HepG2 (cell line): ENCODE data around the gene NFE2L2. TPM values are rescaled to one million over a fixed set of nuclear protein-coding genes. Genes with fewer than 3 reads are reported as not detected.

Experiments used
- AKAP8 ChIP-seq: sonication (generic); formaldehyde crosslinking; IDR thresholded peaks from 2 replicates; pipeline ENCODE4 v1.5.1; 2020; ENCODE audit warnings: mild to moderate bottlenecking, missing genetic modification reagents
- ARID2 ChIP-seq: sonication (generic); formaldehyde crosslinking; IDR thresholded peaks from 2 replicates; pipeline ENCODE4 v1.8.1; 2022; ENCODE audit warnings: mild to moderate bottlenecking, missing genetic modification reagents, borderline replicate concordance
- BCLAF1 ChIP-seq: fragments of 450-650 bp; IDR thresholded peaks from 2 replicates; pipeline ENCODE4 v1.6.1; 2017; ENCODE audit warnings: mild to moderate bottlenecking
- BORCS8-MEF2B ChIP-seq: sonication (generic); formaldehyde crosslinking; IDR thresholded peaks from 2 replicates; pipeline ENCODE4 v1.8.0; 2022; ENCODE audit warnings: mild to moderate bottlenecking, missing genetic modification reagents
- CREM ChIP-seq, 2 experiments: sonication (generic) in 1 of 2; formaldehyde crosslinking in 1 of 2; IDR thresholded peaks; 2 replicates each; pipeline versions ENCODE4 v1.4.0 to v1.6.1; 2016 to 2020; ENCODE audit warnings: antibody characterized with exemption in 1 of 2, mild to moderate bottlenecking in 1 of 2, missing genetic modification reagents in 1 of 2
- DDIT3 ChIP-seq: sonication (generic); formaldehyde crosslinking; IDR thresholded peaks from 2 replicates; pipeline ENCODE4 v1.4.0; 2020; ENCODE audit warnings: mild to moderate bottlenecking, missing genetic modification reagents
- DMAP1 ChIP-seq: IDR thresholded peaks from 2 replicates; pipeline ENCODE4 v1.6.1; 2016
- GTF3A ChIP-seq: sonication (generic); formaldehyde crosslinking; conservative IDR thresholded peaks from 2 replicates; pipeline ENCODE4 v1.4.0; 2020; ENCODE audit warnings: mild to moderate bottlenecking, missing genetic modification reagents
- MED8 ChIP-seq: sonication (generic); formaldehyde crosslinking; IDR thresholded peaks from 2 replicates; pipeline ENCODE4 v1.8.1; 2023; ENCODE audit warnings: mild to moderate bottlenecking, missing genetic modification reagents; ENCODE audit not compliant: insufficient replicate concordance
- NKX3-1 ChIP-seq: sonication (generic); formaldehyde crosslinking; IDR thresholded peaks from 2 replicates; pipeline ENCODE4 v1.5.0; 2020; ENCODE audit warnings: missing genetic modification reagents
- NR2C2 ChIP-seq: sonication (generic); formaldehyde crosslinking; IDR thresholded peaks from 2 replicates; pipeline ENCODE4 v1.4.0; 2020; ENCODE audit warnings: missing genetic modification reagents, mild to moderate bottlenecking, moderate library complexity, borderline replicate concordance
- ZBTB10 ChIP-seq: sonication (generic); formaldehyde crosslinking; IDR thresholded peaks from 2 replicates; pipeline ENCODE4 v1.4.0; 2020; ENCODE audit warnings: missing genetic modification reagents, borderline replicate concordance
- ZBTB25 ChIP-seq: IDR thresholded peaks from 2 replicates; pipeline ENCODE4 v1.6.1; 2018; ENCODE audit warnings: missing genetic modification reagents
- ZKSCAN5 ChIP-seq: sonication (generic); formaldehyde crosslinking; IDR thresholded peaks from 2 replicates; pipeline ENCODE4 v1.5.1; 2020; ENCODE audit warnings: mild to moderate bottlenecking, missing genetic modification reagents
- ZNF234 ChIP-seq: sonication (generic); formaldehyde crosslinking; conservative IDR thresholded peaks from 2 replicates; pipeline ENCODE4 v1.5.1; 2020; ENCODE audit warnings: mild to moderate bottlenecking, missing genetic modification reagents
- ZNF496 ChIP-seq: sonication (generic); formaldehyde crosslinking; IDR thresholded peaks from 2 replicates; pipeline ENCODE4 v1.8.1; 2023; ENCODE audit warnings: mild to moderate bottlenecking, moderate library complexity, missing genetic modification reagents; ENCODE audit not compliant: insufficient replicate concordance
- ZNF530 ChIP-seq: sonication (generic); formaldehyde crosslinking; IDR thresholded peaks from 2 replicates; pipeline ENCODE4 v1.5.0; 2020; ENCODE audit warnings: low read depth, mild to moderate bottlenecking, missing genetic modification reagents
- ZNF713 ChIP-seq: sonication (generic); formaldehyde crosslinking; IDR thresholded peaks from 2 replicates; pipeline ENCODE4 v1.4.0; 2020; ENCODE audit warnings: mild to moderate bottlenecking, missing genetic modification reagents
- ZSCAN22 ChIP-seq: sonication (generic); formaldehyde crosslinking; IDR thresholded peaks from 2 replicates; pipeline ENCODE4 v1.4.0; 2020; ENCODE audit warnings: mild to moderate bottlenecking, missing genetic modification reagents
- ZSCAN5A ChIP-seq: sonication (generic); formaldehyde crosslinking; IDR thresholded peaks from 2 replicates; pipeline ENCODE4 v1.8.0; 2022; ENCODE audit warnings: mild to moderate bottlenecking, missing genetic modification reagents, borderline replicate concordance
- polyA plus RNA-seq, 8 experiments: library from polyadenylated mRNA; depleted of rRNA in 3 of 8; stranded (reverse) in 7 of 8; unstranded in 1 of 8; fragments of >200 nt; fragmentation: Illumina TruSeq in 4 of 8; extraction: Trizol in 4 of 8; gene quantifications; 2 replicates each; pipeline versions ENCODE4 v1.2.1 to v1.2.3, GENCODE V29; 2011 to 2016; ENCODE audit warnings: low read depth in 4 of 8, missing spikeins in 1 of 8, mixed read lengths in 1 of 8; ENCODE audit not compliant: insufficient read depth in 1 of 8
- total RNA-seq, 5 experiments: library from RNA; depleted of rRNA; stranded (reverse); fragments of >200 nt; fragmentation: Illumina TruSeq; extraction: Trizol; gene quantifications; 2 replicates each; pipeline ENCODE4 v1.2.3, GENCODE V29; 2016; ENCODE audit warnings: low read depth in 1 of 5

The NFE2L2 gene
- total and polyA plus RNA-seq, 2 of the 13 experiments (the other 11 are each of a cell fraction or from before 2014, with no cell fraction given), result 84.6 to 215 TPM

- TF ChIP-seq MED8 (no peak), NKX3-1 (CRISPR knock-in tag) (no peak), NR2C2 (CRISPR knock-in tag) (peak; percentile 58), ZNF530 (CRISPR knock-in tag) (no peak), ARID2 (CRISPR knock-in tag) (no peak), GTF3A (CRISPR knock-in tag) (0 out of 2 replicates have a peak, but pooled peaks have one; percentile 29), ZNF713 (CRISPR knock-in tag) (no peak), ZKSCAN5 (no peak; the same call in 1 of the 2 replicates), AKAP8 (no peak), DMAP1 (no peak; the same call in 1 of the 2 replicates), ZNF496 (no peak), ZNF234 (CRISPR knock-in tag) (no peak), ZSCAN22 (CRISPR knock-in tag) (0 out of 2 replicates have a peak, but pooled peaks have one; percentile 21), ZBTB25 (peak; percentile 72), BORCS8-MEF2B (peak; percentile 74), ZSCAN5A (no peak), BCLAF1 (no peak), CREM (IDR thresholded peaks at IDR 0.05) (peak; percentile 80), CREM (CRISPR knock-in tag; IDR thresholded peaks at IDR 0.05) (no peak), ZBTB10 (CRISPR knock-in tag) (peak; percentile 83; the same call in 1 of the 2 replicates), DDIT3 (CRISPR knock-in tag) (no peak)
Observed at GRCh38 chr2:177188482-177189469, 75.8 kb downstream of the NFE2L2 start (continued).
